Prostate gland (tissue), 2 donors: Measurements from ENCODE around the gene TOB2. TPM values are rescaled to one million over a fixed set of nuclear protein-coding genes. Genes with fewer than 3 reads are reported as not detected.

Experiments
- DNase-seq: peaks from one replicate; pipeline ENCODE4 v3.0.0-alpha.2; 2019; ENCODE audit warnings: low spot score
- H3K27ac ChIP-seq, 2 donors: fragments of 200-600 bp; sonication (generic); 2 replicates each; pipeline ENCODE4 v1.5.1; 2017 to 2019
- H3K27me3 ChIP-seq: fragments of 200-600 bp; sonication (generic); replicated peaks from 2 replicates; pipeline ENCODE4 v1.5.1; 2019; ENCODE audit not compliant: insufficient read depth
- H3K36me3 ChIP-seq, 2 donors: fragments of 200-600 bp; sonication (generic); 1 replicate in 1 of 2; 2 replicates in 1 of 2; pipeline versions ENCODE4 v1.5.1 to v1.8.1; 2017 to 2019
- H3K4me1 ChIP-seq: fragments of 200-600 bp; sonication (generic); replicated peaks from 2 replicates; pipeline ENCODE4 v1.5.1; 2019
- H3K4me3 ChIP-seq, 2 donors: fragments of 200-600 bp; sonication (generic); 2 replicates each; pipeline ENCODE4 v1.5.1; 2017 to 2019
- H3K9me3 ChIP-seq: fragments of 200-600 bp; sonication (generic); 2 replicates; pipeline ENCODE4 v1.5.1; 2017
- POLR2A ChIP-seq: fragments of 450-650 bp; IDR thresholded peaks from one replicate; pipeline ENCODE4 v1.6.1; 2016; ENCODE audit warnings: antibody characterized with exemption, mild to moderate bottlenecking
- POLR2AphosphoS5 ChIP-seq: sonication (generic); formaldehyde crosslinking; IDR thresholded peaks from one replicate; pipeline ENCODE4 v1.6.1; 2017; ENCODE audit warnings: antibody characterized with exemption
- WGBS: methylation state at CpG from one replicate; pipeline ENCODE4 v1.1.5; 2018; 5-methylcytosine and 5-hydroxymethylcytosine counted together
- intact Hi-C: fragments of 100-400 bp; cut with DNase I; formaldehyde crosslinking; loops from one replicate; pipeline ENCODE4 v1.14.2; 2022
- total RNA-seq, 2 donors: library from RNA; depleted of rRNA; stranded (reverse); fragments of >200 nt; gene quantifications; one replicate each; pipeline ENCODE4 v1.1.0, GENCODE V29; 2016
- TF ChIP-seq, protein P1 (sequence below), 4 experiments: fragments of 200-600 bp in 2 of 4; fragments of 450-650 bp in 2 of 4; sonication (generic) in 2 of 4; IDR thresholded peaks; 1 replicate in 3 of 4; 2 replicates in 1 of 4; pipeline ENCODE4 v1.5.1; 2016 to 2019; ENCODE audit warnings: antibody characterized with exemption in 4 of 4, mild to moderate bottlenecking in 2 of 4, moderate library complexity in 2 of 4

The TOB2 gene
- total RNA-seq, 2 donors from 2014 or later = 56.7 to 80.8 TPM

GRCh38 chr22:41478473-41478872 is 31.9 kb upstream of the TOB2 start:
- no peak overlapping the region for H3K4me3 ChIP-seq
- 86% methylated on average over 2 of the region's 2 CpGs for WGBS
- H3K27ac ChIP-seq = no peak overlapping the region
- intact Hi-C loops = no loop called here
- no peaks in the 10 kb centered on the region for H3K9me3 ChIP-seq
- TF ChIP-seq POLR2AphosphoS5 (no peak), POLR2A (no peak)
- TF ChIP-seq, protein P1, sequence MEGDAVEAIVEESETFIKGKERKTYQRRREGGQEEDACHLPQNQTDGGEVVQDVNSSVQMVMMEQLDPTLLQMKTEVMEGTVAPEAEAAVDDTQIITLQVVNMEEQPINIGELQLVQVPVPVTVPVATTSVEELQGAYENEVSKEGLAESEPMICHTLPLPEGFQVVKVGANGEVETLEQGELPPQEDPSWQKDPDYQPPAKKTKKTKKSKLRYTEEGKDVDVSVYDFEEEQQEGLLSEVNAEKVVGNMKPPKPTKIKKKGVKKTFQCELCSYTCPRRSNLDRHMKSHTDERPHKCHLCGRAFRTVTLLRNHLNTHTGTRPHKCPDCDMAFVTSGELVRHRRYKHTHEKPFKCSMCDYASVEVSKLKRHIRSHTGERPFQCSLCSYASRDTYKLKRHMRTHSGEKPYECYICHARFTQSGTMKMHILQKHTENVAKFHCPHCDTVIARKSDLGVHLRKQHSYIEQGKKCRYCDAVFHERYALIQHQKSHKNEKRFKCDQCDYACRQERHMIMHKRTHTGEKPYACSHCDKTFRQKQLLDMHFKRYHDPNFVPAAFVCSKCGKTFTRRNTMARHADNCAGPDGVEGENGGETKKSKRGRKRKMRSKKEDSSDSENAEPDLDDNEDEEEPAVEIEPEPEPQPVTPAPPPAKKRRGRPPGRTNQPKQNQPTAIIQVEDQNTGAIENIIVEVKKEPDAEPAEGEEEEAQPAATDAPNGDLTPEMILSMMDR (IDR thresholded peaks at IDR 0.05) = no peak
- H3K27me3 ChIP-seq = no peaks in the 10 kb centered on the region
- no peaks in the 10 kb centered on the region for H3K4me1 ChIP-seq
- DNase-seq = no peak
- no peaks in the 10 kb centered on the region for H3K36me3 ChIP-seq

DNA sequence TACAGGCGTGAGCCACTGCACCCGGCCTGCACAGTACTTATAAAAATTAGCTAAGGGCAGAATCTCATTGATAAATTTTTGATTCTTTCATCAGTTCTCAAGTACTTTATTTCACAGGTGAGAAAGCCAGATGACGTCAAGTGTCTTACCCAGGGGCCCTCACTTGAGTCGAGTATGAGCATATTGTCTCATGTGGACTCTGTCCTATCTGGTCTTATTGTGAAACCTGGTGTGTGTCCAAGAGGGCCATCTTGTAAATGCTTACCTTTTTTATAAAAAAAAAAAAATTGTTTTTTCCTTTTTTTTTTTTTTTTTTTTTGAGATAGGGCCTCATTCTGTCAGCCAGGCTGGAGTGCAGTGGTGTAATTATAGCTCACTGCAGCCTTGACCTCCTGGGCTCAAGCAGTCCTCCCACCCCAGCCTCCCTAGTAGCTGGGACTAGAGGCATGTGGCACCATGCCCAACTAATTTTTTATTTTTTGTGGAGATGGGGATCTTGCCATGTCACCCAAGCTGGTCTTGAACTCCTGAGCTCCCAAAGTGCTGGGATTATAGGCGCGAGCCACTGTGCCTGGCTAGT is 28.4 kb upstream of the TOB2 start:
- Histone ChIP-seq H3K27ac (no peak overlapping the region), H3K4me1 (peaks cover 4% of the 10 kb centered on the region), H3K9me3 (no peaks in the 10 kb centered on the region), H3K36me3 (no peaks in the 10 kb centered on the region), H3K27me3 (no peaks in the 10 kb centered on the region), H3K4me3 (no peak overlapping the region)
- DNase-seq = no peak
- WGBS = 94% methylated on average over 6 of the region's 6 CpGs
- TF ChIP-seq POLR2A = no peak
- TF ChIP-seq, protein P1 (IDR thresholded peaks at IDR 0.05) = no peak
- no peak for TF ChIP-seq POLR2AphosphoS5
- intact Hi-C loops = no loop called here

GRCh38 chr22:41471568-41471967 is 25.0 kb upstream of the TOB2 start:
- H3K9me3 ChIP-seq = no peaks in the 10 kb centered on the region
- no peak overlapping the region for H3K27ac ChIP-seq
- H3K4me3 ChIP-seq = no peak overlapping the region

GRCh38 chr22:41470886-41471285 is 24.3 kb upstream of the TOB2 start:
- Histone ChIP-seq H3K4me3 (no peak overlapping the region), H3K4me1 (peaks cover 9% of the 10 kb centered on the region), H3K27ac (no peak overlapping the region), H3K9me3 (no peaks in the 10 kb centered on the region), H3K27me3 (no peaks in the 10 kb centered on the region), H3K36me3 (no peaks in the 10 kb centered on the region)
- 78% methylated on average over 2 of the region's 2 CpGs for WGBS
- TF ChIP-seq POLR2A (no peak), POLR2AphosphoS5 (no peak)
- TF ChIP-seq, protein P1 (IDR thresholded peaks at IDR 0.05) = no peak
- intact Hi-C loops = no loop called here
- no peak for DNase-seq

More at GRCh38 chr22:41471568-41471967, 25.0 kb upstream of the TOB2 start:
- Histone ChIP-seq H3K27me3 (no peaks in the 10 kb centered on the region), H3K36me3 (no peaks in the 10 kb centered on the region), H3K4me1 (peaks cover 9% of the 10 kb centered on the region)
- WGBS = 83% methylated on average over 2 of the region's 2 CpGs
- TF ChIP-seq POLR2AphosphoS5 (no peak), POLR2A (no peak)
- TF ChIP-seq, protein P1 (IDR thresholded peaks at IDR 0.05) = no peak
- no peak for DNase-seq
- intact Hi-C loops = no loop called here

GRCh38 chr22:41469218-41469851 is 22.7 kb upstream of the TOB2 start:
- WGBS = 1% methylated on average over 30 of the region's 30 CpGs
- intact Hi-C loops = loop anchor here (10.0 kb wide), 1 partner anchor 65 kb away; no protein-coding TSS in a partner anchor
- Histone ChIP-seq H3K9me3 (no peaks in the 10 kb centered on the region), H3K36me3 (peaks cover 0 to 10% of the 10 kb centered on the region in 2 donors), H3K4me3 (peak overlapping the region; percentile 96 to 97), H3K4me1 (peaks cover 9% of the 10 kb centered on the region), H3K27me3 (no peaks in the 10 kb centered on the region), H3K27ac (peak overlapping the region; percentile 87 to 93)
- TF ChIP-seq POLR2AphosphoS5 (no peak), POLR2A (no peak)
- TF ChIP-seq, protein P1 (IDR thresholded peaks at IDR 0.05) = no peak
- no peak for DNase-seq
